Fibroblast of the conjunctiva (primary cell): ENCODE results near the gene ARMC2.
A peak's percentile ranks its signal among the peaks of the same experiment; 100 is the strongest.
"Not testable (repeated sequence)": the region's sequence is repeated elsewhere in the genome, so short reads cannot be mapped to it uniquely, and the experiment has no call there.

Experiments used
- DNase-seq: peaks from one replicate; pipeline ENCODE4 v3.0.0-alpha.2; 2010; ENCODE audit warnings: low read depth

Gene ARMC2

DNA sequence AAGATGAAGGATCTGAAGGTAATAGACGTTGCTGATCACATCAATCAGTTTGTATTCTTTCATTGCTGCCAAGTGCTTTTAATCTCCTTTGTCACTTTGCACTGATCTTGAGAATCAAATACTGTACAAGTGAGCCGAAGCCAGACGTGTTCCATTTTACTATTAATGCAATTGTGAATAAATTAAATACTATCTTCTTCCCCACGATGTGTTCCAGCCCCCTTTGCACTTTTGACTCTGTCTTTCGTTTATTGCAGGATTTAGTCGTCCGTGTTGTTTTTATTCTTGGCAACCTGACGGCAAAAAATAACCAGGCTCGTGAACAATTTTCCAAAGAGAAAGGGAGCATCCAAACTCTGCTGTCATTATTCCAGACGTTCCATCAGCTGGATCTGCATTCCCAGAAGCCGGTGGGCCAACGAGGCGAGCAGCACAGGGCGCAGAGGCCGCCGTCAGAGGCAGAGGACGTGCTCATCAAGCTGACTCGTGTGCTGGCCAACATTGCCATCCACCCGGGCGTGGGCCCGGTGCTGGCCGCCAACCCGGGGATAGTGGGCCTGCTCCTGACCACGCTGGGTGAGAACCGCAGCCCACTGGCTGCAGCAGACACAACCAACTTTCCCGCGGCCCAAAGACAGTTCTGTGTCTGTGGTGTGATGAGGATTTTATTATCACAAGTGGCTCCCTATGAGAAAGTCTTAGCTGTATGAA is 104.7 kb downstream of the ARMC2 start:
- DNase-seq: no peak

DNA sequence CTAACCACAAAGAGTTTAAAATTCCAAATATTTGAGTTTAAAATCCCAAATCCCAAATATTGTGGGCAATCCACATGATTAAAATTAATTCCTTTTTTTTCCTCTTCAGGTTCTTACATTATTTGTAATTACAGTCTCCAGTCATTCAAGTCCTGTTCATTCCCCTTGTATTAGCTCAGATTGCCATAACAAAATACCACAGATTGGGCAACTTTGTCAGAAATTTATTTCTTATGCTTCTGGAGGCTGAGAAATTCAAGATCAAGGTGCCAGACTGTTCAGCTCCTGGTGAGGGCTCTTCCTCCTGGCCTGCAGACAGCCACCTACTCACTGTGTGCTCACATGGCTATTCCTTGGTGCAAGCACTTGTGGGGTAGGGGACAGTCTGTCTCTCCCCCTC is 105.5 kb downstream of the ARMC2 start:
- no peak for DNase-seq

DNA sequence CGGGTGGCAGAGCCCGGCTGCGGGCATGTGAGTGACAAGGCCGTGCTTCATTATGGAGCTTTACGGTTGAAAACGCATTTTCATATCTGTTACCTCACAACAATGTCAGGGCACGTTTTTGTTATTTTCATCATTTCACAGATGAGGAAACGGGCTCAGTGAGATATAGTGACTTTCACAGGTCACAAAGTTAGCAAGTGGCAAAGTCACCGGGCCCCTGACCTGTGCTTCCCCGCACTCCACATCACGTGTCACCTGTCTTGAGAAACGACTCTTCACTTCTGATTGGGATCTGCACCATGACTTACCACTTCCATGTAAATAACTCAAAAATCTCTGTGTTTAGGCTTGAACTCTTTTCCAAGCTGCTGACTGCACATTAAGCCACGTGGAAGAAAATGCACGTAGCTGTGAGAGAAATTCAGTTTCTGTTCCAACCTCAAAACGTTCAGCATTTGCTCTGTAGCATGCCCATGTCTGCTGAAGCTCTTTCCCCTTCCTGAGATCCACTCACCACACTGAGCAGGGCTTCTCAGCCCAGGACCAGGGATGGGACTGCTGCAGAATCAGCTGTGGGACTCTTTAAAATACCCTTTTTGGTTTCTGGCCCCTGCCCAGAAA is 107.2 kb downstream of the ARMC2 start:
- no peak for DNase-seq

DNA sequence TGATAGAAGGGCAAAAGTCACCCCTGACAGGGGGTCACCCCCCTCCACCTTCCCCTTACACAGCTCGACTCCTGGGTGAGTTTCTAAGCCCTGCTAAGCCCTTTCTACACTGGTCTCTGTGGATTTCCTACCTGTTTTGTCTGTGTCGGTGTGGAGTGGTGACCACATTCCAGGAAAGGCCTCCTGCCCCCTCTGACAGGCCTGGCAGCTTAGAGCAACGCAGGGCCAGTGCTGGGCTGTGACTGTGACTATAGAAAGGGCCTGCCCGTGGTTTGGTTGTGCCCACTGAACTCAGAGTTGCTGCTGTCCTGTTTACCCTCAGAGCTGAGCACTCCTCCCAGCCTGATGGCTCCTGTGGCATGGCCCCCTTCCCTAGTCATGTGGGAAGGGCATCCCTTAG is 109.0 kb downstream of the ARMC2 start:
- no peak for DNase-seq

DNA sequence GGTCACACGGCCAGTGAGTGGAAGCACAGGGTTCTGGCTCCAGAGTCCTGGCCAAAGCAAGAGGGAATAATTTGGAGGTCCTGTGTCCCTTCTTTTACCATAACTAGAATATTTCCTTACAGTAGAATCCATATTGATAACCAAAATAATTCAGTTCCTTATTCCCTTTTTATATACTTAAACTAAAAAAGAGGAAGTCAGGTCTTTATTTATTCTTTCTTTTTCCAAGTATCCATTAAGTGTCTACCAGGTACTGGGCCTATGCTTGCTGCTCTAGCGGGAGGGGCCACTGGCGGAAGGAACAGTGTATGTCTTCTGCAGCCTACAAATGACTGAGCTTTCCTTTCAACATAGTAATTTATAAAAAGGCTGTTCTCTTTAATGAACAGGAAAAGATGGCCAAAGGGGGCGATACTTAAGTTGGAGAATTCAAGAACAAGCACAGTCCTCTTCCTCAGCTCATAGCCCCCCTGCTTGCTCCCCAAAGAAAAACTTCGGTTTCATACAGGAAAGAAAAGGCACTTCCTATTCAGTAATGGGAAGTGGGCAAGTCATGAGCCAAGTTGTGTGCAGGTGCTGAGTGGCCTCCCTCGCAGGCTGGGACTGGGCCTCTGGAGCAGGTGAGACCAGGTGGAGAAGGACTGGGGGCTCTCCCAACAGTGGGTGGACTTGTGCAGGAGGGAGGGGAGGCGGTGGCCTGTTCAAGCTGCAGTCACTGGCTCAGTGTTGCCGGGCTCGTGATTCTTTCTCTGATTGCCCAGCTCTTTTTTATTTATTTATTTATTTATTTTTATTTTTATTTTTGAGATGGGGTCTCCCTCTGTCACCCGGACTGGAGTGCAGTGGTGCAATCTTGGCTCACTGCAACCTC is 110.9 kb downstream of the ARMC2 start:
- DNase-seq: no peak

DNA sequence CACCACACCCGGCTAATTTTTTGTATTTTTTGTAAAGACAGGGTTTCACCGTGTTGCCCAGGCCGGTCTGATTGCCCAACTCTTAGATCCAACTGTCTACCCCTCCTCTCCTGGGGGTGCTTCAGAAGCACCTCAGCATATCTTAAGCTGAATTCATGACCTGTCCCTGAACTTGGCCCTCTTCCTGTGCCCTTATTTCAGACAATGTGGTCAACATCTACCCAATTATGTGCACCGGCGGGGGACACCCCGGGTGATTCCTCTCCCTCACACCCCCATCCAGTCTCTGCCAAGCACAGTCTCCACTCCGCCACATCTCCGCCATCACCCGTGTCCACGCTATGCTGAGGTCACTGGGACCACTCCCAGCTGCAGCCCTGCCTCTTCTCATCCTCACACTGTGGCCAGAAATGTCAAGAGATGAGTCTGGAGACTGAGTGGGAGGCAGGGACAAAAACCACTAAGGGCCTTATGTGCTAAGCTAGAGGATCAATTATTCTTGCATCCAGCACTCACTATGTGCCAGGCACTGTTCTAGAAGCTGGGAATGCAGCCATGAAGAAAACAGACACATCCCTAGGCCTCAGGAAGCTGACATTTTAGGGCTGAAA is 111.9 kb downstream of the ARMC2 start:
- no peak for DNase-seq

DNA sequence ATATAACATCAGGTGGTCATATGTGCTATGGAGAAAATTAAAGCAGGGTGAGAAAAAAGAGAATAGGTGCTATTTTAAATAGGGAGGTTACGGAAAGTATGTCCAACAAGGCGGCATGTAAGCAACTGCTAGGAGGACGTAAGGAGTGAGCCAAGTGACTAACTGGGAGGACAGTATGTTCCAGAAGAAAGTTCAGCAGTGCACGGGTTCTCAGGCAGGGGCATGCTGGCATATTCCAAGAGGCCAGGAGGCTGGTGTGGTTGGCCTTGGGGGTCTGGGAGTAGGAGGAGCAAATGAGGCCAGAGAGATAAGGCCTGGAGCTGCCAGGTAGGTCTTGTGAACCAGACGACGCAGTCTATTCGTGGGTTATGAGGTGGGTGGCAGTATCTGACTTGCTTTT is 112.4 kb downstream of the ARMC2 start:
- DNase-seq: peak; percentile 48

DNA sequence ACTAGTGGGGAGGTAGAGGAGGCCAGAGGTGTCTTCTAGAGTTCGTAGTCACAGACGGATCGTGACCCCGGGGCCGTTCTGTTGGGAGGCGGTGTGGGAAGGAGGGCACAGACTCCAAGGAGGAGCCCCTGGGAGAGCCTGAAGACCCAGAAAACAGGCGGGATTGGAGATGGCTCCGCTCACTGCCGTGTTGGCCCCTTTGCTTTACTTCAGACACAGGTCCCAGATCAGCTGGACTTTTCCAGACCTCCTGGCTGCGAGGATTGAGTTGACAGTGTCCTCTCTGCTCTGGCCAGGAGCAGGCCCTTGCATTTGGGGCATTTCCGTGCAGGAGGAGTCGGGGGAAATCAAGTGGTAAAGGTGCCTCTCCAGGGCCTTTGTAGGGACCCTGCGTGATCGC is 112.9 kb downstream of the ARMC2 start:
- DNase-seq: no peak

DNA sequence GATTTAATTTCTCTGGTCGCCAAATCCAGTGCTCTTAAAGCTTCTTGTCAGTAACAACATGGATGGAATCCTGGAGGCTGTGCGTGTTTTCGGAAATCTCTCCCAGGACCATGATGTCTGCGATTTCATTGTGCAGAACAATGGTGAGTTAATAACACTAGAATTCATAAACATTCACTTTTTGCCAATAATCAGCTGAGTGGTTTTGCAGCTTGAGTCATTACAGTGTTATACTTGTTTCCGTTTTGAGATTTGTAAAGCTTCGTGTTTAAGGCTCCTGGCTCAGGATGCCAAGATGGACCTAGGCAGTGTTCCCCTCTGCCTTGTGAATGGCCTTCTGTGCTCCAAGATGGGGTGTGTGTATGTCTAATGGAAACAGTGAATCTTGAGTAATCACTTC is 113.8 kb downstream of the ARMC2 start:
- peak; percentile 80 for DNase-seq

DNA sequence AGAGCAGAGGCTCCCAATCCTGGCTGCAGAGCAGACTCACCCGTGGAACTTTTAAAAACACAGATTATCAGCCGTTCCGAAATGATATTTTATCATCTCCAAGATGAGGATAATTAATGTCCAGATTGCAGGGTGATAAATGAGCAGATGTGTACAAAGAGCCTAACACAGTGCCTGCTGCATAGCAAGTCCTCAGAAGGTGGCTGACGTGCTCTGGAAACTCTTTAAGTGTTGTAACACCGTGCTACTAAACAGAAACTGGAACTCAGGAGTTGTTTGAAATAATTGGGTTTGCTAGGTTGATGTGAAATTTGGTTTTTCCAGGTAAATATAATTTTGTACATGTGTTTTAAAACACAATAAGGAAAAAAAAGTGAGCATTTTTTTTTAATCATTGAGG is 118.0 kb downstream of the ARMC2 start:
- DNase-seq: no peak

DNA sequence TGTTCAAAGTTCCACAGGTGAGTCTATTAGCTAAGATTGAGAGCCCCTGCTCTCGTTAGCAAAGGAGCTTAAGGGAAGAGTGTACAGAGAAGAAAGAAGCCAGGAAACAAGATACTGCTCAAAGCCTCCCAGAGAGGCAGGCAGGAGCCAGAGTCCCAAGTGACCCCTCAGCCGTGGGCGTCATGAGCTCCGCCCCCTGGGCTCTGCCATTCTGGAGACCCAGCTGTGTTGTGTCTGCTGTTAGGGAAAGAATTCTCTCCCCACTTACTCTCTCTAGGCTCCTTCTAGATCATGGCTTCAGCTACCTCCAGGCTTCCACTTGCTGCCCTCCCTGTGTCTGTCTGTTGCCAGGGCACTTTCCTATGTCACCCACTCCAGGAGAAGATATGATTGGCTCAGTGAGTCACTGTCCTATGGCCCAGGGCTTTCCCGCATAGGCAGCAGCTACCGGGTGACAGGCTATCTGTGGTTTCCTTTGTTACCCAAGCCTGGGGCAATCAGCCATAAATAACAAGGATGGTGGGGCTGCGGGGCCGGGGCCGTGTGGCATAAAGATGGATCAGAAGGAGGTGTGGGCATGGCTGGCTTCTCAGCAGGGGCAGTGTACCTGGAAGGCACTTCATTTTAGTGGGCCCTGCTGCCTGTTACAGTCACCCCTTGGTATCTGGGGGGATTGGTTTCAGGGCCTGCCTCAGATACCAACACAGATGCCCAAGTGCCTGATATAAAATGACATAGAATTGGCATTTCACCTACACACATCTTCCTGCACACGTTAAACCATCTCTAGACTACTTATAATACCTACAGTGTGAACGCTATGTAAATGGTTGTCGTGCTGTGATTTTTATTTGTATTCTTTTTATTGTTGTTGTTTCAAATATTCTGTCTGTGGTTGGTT is 118.9 kb downstream of the ARMC2 start:
- DNase-seq: no peak

DNA sequence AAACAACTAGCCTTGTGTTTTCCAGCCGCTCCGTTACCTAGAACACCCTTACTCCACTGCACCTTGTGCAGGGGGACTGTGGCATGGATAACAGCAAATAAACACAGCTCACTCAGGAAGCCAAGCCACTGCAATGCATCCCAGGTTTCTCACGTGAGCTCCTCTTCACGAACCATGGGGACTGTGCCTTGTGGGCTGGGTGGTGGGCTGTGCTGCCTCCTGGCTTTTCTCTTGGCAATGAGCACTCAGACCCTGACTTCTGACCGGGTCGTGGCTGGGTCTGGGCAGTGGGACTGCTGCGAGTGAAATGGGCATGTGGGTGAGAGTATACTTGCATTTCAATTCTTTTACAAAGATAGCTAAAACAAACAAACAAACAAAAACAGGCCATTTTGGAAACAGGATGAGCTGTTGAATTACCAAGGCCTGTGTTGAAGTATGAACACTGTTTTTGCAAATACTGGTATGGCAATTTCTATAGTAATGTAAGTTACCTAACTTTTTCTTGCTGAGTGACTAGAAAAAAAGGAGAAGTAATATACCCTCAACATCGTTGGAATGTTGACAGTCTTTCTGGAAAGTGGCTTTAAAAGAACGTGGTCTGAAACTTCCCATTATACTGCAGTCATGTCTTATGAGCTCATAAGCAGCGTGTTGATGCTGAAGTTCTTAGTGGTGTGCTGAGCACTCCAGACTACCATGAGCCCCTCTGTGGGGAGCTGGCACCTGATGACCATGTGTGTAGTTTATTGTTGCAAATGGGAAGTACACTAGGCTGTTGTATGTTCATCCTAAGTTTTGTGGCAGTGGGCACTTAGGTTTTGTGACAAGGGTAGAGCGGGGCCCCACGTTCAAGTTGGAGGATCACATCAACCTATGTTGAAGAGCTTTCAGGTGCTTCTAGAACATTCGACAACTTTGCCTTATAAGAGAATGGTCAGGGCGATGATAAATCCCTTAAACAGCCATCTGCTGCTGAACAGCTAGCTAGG is 120.4 kb downstream of the ARMC2 start:
- no peak for DNase-seq

DNA sequence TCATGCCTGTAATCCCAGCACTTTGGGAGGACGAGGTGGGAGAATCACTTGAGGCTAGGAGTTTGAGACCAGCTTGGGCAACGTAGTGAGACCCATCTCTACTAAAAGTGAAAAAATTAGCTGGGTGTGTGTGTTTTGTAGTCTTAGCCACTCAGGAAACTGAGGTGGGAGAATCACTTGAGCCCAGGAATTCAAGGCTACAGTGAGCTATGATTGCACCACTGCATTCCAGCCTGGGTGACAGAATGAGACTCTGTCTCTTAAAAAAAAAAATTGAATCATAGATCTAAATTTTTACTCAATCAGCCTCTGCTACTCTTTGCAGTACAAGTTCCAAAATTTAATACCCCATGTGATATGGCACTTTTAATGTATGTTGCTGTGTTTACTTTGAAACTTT is 121.6 kb downstream of the ARMC2 start:
- DNase-seq: no peak

DNA sequence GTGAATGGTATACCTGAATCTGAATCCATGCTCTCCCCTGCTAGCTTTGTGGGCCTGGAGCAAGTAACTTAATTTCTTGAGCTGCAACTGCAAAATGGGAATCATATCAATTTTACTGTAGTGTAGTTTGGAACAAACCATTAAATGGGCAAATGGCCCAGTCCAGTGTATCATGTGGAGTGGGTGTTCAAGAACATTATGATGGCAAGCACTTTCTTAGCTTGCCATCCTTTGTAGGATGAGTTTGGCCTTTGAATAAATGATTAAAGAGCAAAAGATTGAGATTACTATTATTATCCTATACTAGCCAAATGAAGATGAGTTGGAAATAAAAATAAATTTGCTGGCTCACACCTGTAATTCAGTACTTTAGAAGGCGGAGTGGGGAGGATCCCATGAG is 126.0 kb downstream of the ARMC2 start:
- DNase-seq: no peak

DNA sequence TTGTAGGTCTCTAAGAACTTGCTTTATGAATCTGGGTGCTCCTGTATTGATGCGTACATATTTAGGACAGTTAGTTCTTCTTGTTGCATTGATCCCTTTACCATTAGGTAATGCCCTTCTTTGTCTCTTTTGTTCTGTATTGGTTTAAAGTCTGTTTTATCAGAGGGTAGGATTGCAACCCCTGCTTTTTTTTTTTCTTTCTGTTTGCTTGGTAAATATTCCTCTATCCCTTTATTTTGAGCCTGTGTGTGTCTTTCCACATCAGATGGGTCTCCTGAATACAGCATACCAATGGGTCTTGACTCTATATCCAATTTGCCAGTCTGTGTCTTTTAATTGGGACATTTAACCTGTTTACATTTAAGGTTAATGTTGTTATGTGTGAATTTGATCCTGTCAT is 130.4 kb downstream of the ARMC2 start:
- DNase-seq: not testable (repeated sequence)

DNA sequence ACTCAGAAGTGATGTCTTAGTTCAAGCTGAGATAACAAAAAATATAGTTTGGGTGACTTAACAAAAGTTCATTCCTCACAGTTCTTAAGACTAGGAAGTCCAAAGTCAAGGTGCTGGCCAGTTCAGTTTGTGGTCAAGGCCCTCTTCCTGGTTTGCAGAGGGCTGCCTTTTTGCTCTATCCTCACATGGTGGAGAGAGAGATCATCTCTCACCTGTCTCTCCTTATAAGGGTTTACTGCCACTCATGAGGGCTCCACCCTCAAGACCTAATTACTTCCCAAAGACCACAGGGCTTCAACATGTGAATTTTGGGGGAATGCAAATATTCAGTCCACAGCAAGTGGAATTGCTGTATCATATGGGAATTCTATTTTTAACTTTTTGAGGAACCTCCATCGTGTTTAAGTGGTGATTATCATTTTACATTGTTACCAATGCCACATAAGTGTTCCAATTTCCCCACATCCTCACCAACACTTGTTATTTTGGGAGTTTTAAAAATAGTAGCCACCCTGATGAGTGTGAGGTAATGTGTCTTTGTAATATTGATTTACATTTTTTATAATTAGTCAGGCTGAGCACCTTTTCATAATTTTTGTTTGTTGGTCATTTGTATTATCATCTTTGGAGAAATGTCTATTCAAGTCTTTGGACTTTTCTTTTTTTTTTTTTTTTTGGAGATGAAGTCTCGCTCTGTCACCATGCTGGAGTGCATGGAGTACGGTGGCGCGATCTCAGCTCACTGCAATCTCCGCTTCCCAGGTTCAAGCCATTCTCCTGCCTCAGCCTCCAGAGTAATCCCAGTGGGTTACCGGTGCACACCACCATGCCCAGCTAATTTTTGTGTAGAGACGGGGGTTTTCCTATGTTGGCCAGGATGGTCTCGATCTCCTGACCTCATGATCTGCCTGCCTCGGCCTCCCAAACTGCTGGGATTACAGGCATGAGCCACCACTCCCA is 134.2 kb downstream of the ARMC2 start:
- no peak for DNase-seq

DNA sequence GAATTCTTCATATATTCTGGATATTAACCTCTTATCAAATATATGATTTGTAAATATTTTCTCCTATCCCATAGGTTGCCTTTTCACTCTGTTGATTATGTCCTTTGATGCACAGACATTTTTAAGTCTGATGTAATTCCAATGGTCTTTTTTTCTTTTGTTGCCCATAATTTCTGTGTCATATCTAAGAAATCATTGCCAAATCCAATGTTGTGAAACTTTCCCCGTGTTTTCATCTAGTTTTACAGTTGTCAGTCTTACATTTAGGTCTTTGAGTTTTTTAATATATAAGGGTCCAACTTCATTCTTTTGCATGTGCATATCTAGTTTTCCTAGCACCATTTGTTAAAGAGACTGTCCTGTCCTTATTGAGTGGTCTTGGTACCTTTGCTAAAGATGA is 134.9 kb downstream of the ARMC2 start:
- no peak for DNase-seq

DNA sequence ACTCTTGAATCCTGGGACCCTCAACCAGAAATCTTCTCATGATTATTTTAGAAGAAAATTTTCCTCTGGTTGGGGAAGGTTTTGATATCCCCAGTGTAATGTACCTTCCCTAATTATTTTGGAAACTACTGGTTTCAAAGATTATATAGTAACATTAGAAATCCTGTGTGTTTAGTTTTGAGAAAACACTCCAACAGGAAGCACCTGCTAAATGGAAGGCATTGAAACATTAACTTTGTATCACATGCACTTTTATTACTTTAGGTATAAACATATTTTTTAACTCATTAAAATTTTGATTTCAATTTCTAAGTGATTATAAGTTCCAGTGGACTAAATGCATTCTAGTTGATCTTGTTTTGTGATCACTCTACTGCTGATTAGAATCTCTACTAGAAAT is 137.1 kb downstream of the ARMC2 start:
- DNase-seq: no peak

DNA sequence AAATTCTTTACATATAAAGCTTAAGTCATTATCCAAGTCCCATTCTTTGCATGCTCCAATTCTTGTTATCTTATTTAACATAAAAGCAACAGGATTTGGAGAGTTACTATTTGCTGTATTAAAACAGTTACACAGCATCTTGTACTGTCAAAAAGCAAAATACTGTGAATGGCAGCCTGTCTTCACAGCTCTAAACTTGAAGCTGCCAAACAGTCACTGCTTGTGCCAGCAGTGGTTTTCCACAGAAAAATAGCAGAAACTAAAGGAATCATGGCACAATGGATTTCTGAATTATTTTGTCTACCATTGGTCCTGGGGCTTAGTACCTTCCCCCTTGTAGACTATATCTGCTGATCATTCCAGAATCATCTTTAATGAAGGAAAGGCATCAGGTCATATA is 138.9 kb downstream of the ARMC2 start:
- no peak for DNase-seq
